ENCODE data around the gene FAM117B.

DNA sequence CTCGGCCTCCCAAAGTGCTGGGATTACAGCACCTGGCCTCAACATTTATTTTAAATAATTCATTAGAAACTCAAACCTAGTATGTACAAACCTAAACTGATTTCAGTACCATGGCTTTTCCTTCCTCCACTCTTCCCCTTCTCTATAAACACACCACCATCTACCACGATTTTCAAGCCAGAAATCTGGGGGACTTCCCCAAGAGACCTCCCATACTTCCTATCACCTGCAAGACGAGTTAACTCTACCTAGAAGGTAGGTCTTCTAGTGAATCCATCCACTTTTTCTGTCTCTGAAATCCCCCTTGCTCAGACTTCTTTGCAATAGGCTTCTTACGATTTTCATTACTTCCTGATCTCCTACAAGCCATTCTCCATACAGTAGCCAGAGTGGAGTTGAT lies 7.7 kb upstream of the FAM117B start:
- TF ChIP-seq SUZ12 (IDR thresholded peaks at IDR 0.05; ENCODE audit: extremely low read depth, insufficient read depth, insufficient read length) (no peak), YY1 (IDR thresholded peaks at IDR 0.05; ENCODE audit: insufficient read depth, insufficient read length) (no peak)

All from NT2/D1 (cell line).